Pancreas (tissue), 10 donors: Measurements from ENCODE around the gene MICU2. TPM values are rescaled to one million over a fixed set of nuclear protein-coding genes. Genes with fewer than 3 reads are reported as not detected.
A peak's percentile ranks its signal among the peaks of the same experiment; 100 is the strongest.

Source experiments
- ATAC-seq, 4 donors: fragments of 200-7000 bp; cut with Tn5 transposase; one replicate each; pipeline versions ENCODE4 v1.8.0 to v1.9.1; 2020; ENCODE audit warnings: mild to moderate bottlenecking in 4 of 4, moderate library complexity in 4 of 4
- DNase-seq, 6 donors: peaks; one replicate each; pipeline ENCODE4 v3.0.0-alpha.2; 2020
- FAIRE-seq: peaks from 2 replicates; lab custom pipeline; 2012; peaks lifted over from hg19 to GRCh38; lab: Jason Lieb, UNC
- H3K27ac ChIP-seq, 4 donors: fragments of 200-600 bp; sonication (generic); 1 replicate in 3 of 4; 2 replicates in 1 of 4; pipeline versions ENCODE4 v1.5.0 to v1.8.0; 2020
- H3K27me3 ChIP-seq, 4 donors: fragments of 200-600 bp; one replicate each; pipeline ENCODE4 v1.8.0; 2021
- H3K36me3 ChIP-seq, 3 donors: fragments of 200-600 bp; sonication (generic) in 1 of 3; one replicate each; pipeline versions ENCODE4 v1.5.0 to v1.8.0; 2020 to 2021
- H3K4me1 ChIP-seq, 3 donors: fragments of 200-600 bp; one replicate each; pipeline ENCODE4 v1.8.0; 2021
- H3K4me3 ChIP-seq, 4 donors: fragments of 200-600 bp; sonication (generic) in 2 of 4; one replicate each; pipeline versions ENCODE4 v1.5.0 to v1.8.0; 2020 to 2021
- H3K9me3 ChIP-seq, 4 donors: fragments of 200-600 bp; one replicate each; pipeline ENCODE4 v1.8.0; 2021
- CTCF ChIP-seq, 4 donors: fragments of 200-600 bp; sonication (generic) in 3 of 4; IDR thresholded peaks; one replicate each; pipeline versions ENCODE4 v1.5.0 to v1.8.0; 2021; ENCODE audit warnings: antibody characterized with exemption in 4 of 4
- WGBS, 2 donors: extraction: QIAGEN DNeasy Blood & Tissue Kit; methylation state at CpG; one replicate each; pipeline ENCODE4 v1.1.7; 2013; 5-methylcytosine and 5-hydroxymethylcytosine counted together
- intact Hi-C, 3 donors: fragments of 100-400 bp; cut with DNase I; formaldehyde crosslinking; loops; one replicate each; pipeline versions ENCODE4 v1.11.1 to v1.14.2; 2022
- polyA plus RNA-seq, 2 donors: library from polyadenylated mRNA; stranded (reverse); fragments of 200-250 nt; gene quantifications; one replicate each; pipeline ENCODE4 v1.2.3, GENCODE V29; 2013
- total RNA-seq, 6 donors: library from RNA; stranded (reverse); fragmentation: NEBNext Ultra II Directional in 4 of 6; extraction: Animal tissue kit (Norgen Biotek cat#: 25700) in 4 of 6; gene quantifications; one replicate each; pipeline versions ENCODE4 v1.2.1 to v1.2.4, GENCODE V29; 2021 to 2023
- donor health status: healthy with polysubstance abuse.
- donor health status: DM: no; HTN: no; CAD: no; lungs with moderate emphysema.
- donor health status: DM: no; HTN: no; CAD: no.
- donor health status: control.
- donor health status: control.
- donor health status: Bipolar disorder and iron deficiency.
- donor health status: DM: yes; HTN: yes; CAD: no.
- donor health status: DM: no; HTN: no; CAD: no.
- donor health status: DM: no; HTN: no; CAD: no.
- donor health status: DM: yes; HTN: yes; CAD: no.

The MICU2 gene
- total and polyA plus RNA-seq, 8 donors = 9.3 to 36.6 (median 14.7) TPM

GRCh38 chr13:21483748-21484147 lies 120.2 kb downstream of the MICU2 start:
- WGBS, 2 donors = 83 to 90% methylated on average over 24 of the region's 24 CpGs
- Histone ChIP-seq H3K4me1 (no peaks in the 10 kb centered on the region), H3K9me3 (peaks cover 0 to 5% (median 0%) of the 10 kb centered on the region in 4 donors), H3K36me3 (no peaks in the 10 kb centered on the region), H3K27ac (no peak overlapping the region), H3K4me3 (no peak overlapping the region), H3K27me3 (no peaks in the 10 kb centered on the region)
- intact Hi-C loops = loop anchor here in 1 of 3 donors (10.0 kb wide), 1 partner anchor 189 kb away; no protein-coding TSS in a partner anchor
- FAIRE-seq (no peak), DNase-seq (no peak), ATAC-seq (no peak)
- no peak for TF ChIP-seq CTCF (IDR thresholded peaks at IDR 0.05)

- H3K36me3 ChIP-seq = no peaks in the 10 kb centered on the region
- no peak for TF ChIP-seq CTCF (IDR thresholded peaks at IDR 0.05)
- H3K27me3 ChIP-seq = no peaks in the 10 kb centered on the region
- H3K4me1 ChIP-seq = peaks cover 0 to 5% (median 0%) of the 10 kb centered on the region in 3 donors
- WGBS, 2 donors = 22 to 23% methylated on average over 6 of the region's 6 CpGs
- no peak overlapping the region for H3K4me3 ChIP-seq
- DNase-seq (no peak), FAIRE-seq (no peak), ATAC-seq (peak in 2 of 4 donors; percentile 30 to 44)
- no peak overlapping the region for H3K27ac ChIP-seq
- intact Hi-C loops = loop anchor here in 1 of 3 donors (10.0 kb wide), 1 partner anchor 187 kb away; no protein-coding TSS in a partner anchor
- H3K9me3 ChIP-seq = no peaks in the 10 kb centered on the region
These were observed 122.6 kb downstream of the MICU2 start for GRCh38 chr13:21481359-21481758.

- Histone ChIP-seq H3K27ac (no peak overlapping the region), H3K27me3 (no peaks in the 10 kb centered on the region), H3K4me3 (no peak overlapping the region), H3K9me3 (no peaks in the 10 kb centered on the region), H3K36me3 (no peaks in the 10 kb centered on the region), H3K4me1 (peaks cover 0 to 5% (median 0%) of the 10 kb centered on the region in 3 donors)
- intact Hi-C loops = loop anchor here in 1 of 3 donors (5.0 kb wide), 1 partner anchor 367 kb away; no protein-coding TSS in a partner anchor
- WGBS, 2 donors = 13 to 15% methylated on average over 8 of the region's 8 CpGs
- FAIRE-seq (peak; percentile 32), DNase-seq (peak in 3 of 6 donors; percentile 31 to 47 (median 41)), ATAC-seq (peak; percentile 64 to 80 (median 78))
- peak; percentile 12 to 46 (median 41) for TF ChIP-seq CTCF (IDR thresholded peaks at IDR 0.05)
These were observed 124.8 kb downstream of the MICU2 start for GRCh38 chr13:21478881-21479808.

- intact Hi-C loops = loop anchor here in 1 of 3 donors (5.0 kb wide), 1 partner anchor 365 kb away; no protein-coding TSS in a partner anchor
- H3K36me3 ChIP-seq = no peaks in the 10 kb centered on the region
- DNase-seq (peak; percentile 75 to 91 (median 84)), ATAC-seq (peak; percentile 80 to 95 (median 92)), FAIRE-seq (peak; percentile 45)
- no peak overlapping the region for H3K27ac ChIP-seq
- peak overlapping the region in 3 of 4 donors; percentile 7 to 43 (median 22) for H3K4me3 ChIP-seq
- H3K9me3 ChIP-seq = no peaks in the 10 kb centered on the region
- no peaks in the 10 kb centered on the region for H3K27me3 ChIP-seq
- peak; percentile 92 to 99 (median 96) for TF ChIP-seq CTCF (IDR thresholded peaks at IDR 0.05)
- 3 to 10% methylated on average over 18 of the region's 18 CpGs for WGBS, 2 donors
- peaks cover 0 to 5% (median 0%) of the 10 kb centered on the region in 3 donors for H3K4me1 ChIP-seq
These were observed 127.0 kb downstream of the MICU2 start for GRCh38 chr13:21476893-21477472.
